AG04450 (cell line): ENCODE results near the gene COLEC12. TPM values are rescaled to one million over a fixed set of nuclear protein-coding genes. Genes with fewer than 3 reads are reported as not detected.

Experiments
- CTCF ChIA-PET: fragments of 300-600, 350-600 bp; formaldehyde crosslinking; extraction: SDS; loops from one replicate; lab custom pipeline; 2022; ENCODE audit warnings: antibody characterized with exemption, inconsistent platforms; lab: Charles Lee
- POLR2A ChIA-PET: fragments of 350-600 bp; formaldehyde crosslinking; extraction: SDS; loops from one replicate; lab custom pipeline; 2021; ENCODE audit warnings: antibody characterized with exemption, inconsistent platforms; lab: Yijun Ruan, JAX
- DNase-seq: peaks from one replicate; pipeline ENCODE4 v3.0.0-alpha.2; 2011; ENCODE audit warnings: low read depth, low spot score
- H3K27ac ChIP-seq: one replicate; pipeline ENCODE4 v1.5.1; 2012; ENCODE audit warnings: low read depth, low read length, control low read depth
- H3K27me3 ChIP-seq: one replicate; pipeline ENCODE4 v1.6.0; 2012; ENCODE audit warnings: low read length; ENCODE audit not compliant: control insufficient read depth, insufficient read depth
- H3K4me3 ChIP-seq: 2 replicates; pipeline ENCODE4 v1.5.1; 2011; ENCODE audit warnings: mild to moderate bottlenecking, low read depth, low read length, control low read depth
- H3K9me3 ChIP-seq: 2 replicates; pipeline ENCODE4 v1.5.1; 2012; ENCODE audit warnings: low read length; ENCODE audit not compliant: control insufficient read depth, insufficient read depth
- polyA plus RNA-seq: library from polyadenylated mRNA; depleted of rRNA; stranded (reverse); fragments of >200 nt; gene quantifications from 2 replicates; pipeline ENCODE4 v1.2.3, GENCODE V29; 2011
- TF ChIP-seq, protein P1 (sequence below): IDR thresholded peaks from 2 replicates; pipeline ENCODE4 v1.5.1; 2011; ENCODE audit warnings: low read depth, low read length, control low read depth, inconsistent platforms

COLEC12 gene
- polyA plus RNA-seq, 1 experiment, result 10.9 TPM

- no peak overlapping the region for H3K4me3 ChIP-seq
- TF ChIP-seq, protein P1, sequence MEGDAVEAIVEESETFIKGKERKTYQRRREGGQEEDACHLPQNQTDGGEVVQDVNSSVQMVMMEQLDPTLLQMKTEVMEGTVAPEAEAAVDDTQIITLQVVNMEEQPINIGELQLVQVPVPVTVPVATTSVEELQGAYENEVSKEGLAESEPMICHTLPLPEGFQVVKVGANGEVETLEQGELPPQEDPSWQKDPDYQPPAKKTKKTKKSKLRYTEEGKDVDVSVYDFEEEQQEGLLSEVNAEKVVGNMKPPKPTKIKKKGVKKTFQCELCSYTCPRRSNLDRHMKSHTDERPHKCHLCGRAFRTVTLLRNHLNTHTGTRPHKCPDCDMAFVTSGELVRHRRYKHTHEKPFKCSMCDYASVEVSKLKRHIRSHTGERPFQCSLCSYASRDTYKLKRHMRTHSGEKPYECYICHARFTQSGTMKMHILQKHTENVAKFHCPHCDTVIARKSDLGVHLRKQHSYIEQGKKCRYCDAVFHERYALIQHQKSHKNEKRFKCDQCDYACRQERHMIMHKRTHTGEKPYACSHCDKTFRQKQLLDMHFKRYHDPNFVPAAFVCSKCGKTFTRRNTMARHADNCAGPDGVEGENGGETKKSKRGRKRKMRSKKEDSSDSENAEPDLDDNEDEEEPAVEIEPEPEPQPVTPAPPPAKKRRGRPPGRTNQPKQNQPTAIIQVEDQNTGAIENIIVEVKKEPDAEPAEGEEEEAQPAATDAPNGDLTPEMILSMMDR, result no peak
- H3K9me3 ChIP-seq, result no peaks in the 10 kb centered on the region
- ChIA-PET POLR2A (no interaction called here), CTCF (interaction anchor here (1.1 kb wide), 1 partner anchor 9 kb away, joined by 3 read pairs; no protein-coding TSS in a partner anchor)
- H3K27ac ChIP-seq, result no peak overlapping the region
- no peak for DNase-seq
- H3K27me3 ChIP-seq, result peaks cover 8% of the 10 kb centered on the region
Observed at GRCh38 chr18:495017-495416, 5.5 kb downstream of the COLEC12 start.

DNA sequence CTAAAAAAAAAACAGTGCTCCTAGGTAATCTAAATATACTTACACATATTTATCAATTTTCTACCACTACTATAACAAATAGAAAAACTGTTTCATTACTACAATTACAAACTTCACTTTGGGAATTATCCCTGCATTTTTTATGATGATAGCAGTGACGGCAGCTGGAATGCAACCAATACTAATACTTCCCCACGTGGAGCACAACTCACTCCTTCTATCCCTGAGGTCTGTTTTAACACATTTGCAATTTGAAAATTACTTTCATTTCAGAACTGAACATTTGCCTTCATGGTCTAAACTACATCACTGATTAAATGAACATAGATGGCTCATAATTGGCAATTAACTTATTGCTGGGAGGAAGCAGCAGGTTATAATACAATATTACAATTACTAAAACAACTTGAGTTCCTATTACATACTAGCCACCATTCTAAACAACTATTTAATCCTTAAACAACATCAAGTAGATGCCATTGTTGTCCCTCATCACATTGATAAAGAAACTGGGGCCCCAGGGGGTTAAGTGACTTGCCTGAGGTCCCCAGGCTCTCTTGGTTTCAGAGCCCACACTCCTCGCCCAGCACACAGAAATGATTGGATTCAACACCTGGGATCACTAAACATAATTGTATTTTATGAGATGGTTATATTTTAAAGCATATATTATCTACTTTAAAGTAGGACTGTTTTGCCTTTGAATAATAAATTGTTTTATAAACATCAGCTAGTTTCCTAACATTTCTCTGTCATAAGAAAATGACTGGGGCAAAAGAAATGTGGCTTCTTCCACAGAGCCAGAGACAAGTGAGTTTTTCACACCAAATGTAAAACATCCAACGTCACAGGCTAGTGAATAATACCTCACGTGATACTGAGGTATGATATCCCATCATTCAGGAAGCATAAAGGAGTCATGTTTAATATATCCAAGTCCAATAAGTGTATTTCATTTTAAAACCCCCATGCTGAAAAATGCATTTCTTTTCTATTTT, 6.2 kb downstream of the COLEC12 start:
- H3K27ac ChIP-seq, result no peak overlapping the region
- H3K27me3 ChIP-seq, result peaks cover 4% of the 10 kb centered on the region
- H3K4me3 ChIP-seq, result no peak overlapping the region
- no peak for DNase-seq
- H3K9me3 ChIP-seq, result no peaks in the 10 kb centered on the region
- TF ChIP-seq, protein P1, result no peak
- CTCF ChIA-PET, result interaction anchor here (1.1 kb wide), 1 partner anchor 9 kb away, joined by 3 read pairs; no protein-coding TSS in a partner anchor
- POLR2A ChIA-PET, result no interaction called here

DNA sequence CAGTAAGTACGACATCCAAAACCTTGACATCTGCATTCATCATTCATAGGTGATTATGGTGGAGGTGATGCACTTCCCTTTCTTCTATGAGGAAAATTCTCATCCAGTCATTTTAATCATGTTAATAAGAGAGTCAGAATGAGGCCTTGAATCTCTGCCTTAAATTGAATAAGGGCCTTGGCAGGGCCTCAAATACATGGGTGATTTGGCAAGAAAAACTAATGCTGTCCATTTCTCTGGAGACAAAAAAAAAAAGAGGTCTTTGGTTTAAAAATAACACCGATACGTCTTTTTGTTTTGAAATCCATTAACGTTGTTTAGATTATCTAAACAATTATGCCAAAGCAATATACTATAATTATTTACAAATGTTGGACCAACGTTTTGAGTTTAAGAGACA, 8.1 kb downstream of the COLEC12 start:
- Histone ChIP-seq H3K27me3 (no peaks in the 10 kb centered on the region), H3K4me3 (no peak overlapping the region), H3K27ac (no peak overlapping the region), H3K9me3 (no peaks in the 10 kb centered on the region)
- TF ChIP-seq, protein P1, result no peak
- ChIA-PET POLR2A (no interaction called here), CTCF (no interaction called here)
- DNase-seq, result no peak

GRCh38 chr18:490624-491023, 9.9 kb downstream of the COLEC12 start:
- CTCF ChIA-PET, result no interaction called here
- no peaks in the 10 kb centered on the region for H3K9me3 ChIP-seq
- no peak overlapping the region for H3K4me3 ChIP-seq
- TF ChIP-seq, protein P1, result no peak
- no peak for DNase-seq
- H3K27ac ChIP-seq, result no peak overlapping the region
- no peaks in the 10 kb centered on the region for H3K27me3 ChIP-seq
- POLR2A ChIA-PET, result no interaction called here

DNA sequence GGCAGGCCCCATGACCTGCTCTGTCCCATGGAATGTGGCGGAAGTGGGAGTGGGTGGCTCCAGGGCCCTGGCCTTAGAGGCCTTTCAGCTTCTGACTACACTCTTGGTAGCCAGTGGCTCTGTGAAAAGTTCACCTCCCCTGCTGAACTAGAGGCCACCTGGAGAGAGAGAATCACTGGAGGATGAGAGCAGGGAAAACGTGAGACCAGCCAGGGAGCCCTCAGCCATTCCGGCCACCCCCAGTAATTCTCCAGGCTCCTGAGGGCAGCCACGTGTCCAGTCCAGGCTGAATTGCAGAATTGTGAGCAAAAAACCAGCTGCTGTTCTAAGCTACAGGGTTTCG, 10.5 kb downstream of the COLEC12 start:
- CTCF ChIA-PET, result no interaction called here
- H3K4me3 ChIP-seq, result no peak overlapping the region
- no peak for DNase-seq
- POLR2A ChIA-PET, result interaction anchor here (0.9 to 1.4 kb wide), 4 partner anchors 11 to 34 kb away, joined by 3 to 4 read pairs (median 4); no protein-coding TSS in a partner anchor
- no peak overlapping the region for H3K27ac ChIP-seq
- no peaks in the 10 kb centered on the region for H3K27me3 ChIP-seq
- TF ChIP-seq, protein P1, result no peak
- H3K9me3 ChIP-seq, result no peaks in the 10 kb centered on the region
